ENCODE results near the gene GPC4.

GPC4 gene

GRCh38 chrX:133308499-133308897, 106.8 kb downstream of the GPC4 start:
- no peak overlapping the region for H3K4me3 ChIP-seq (ENCODE audit: low read depth, low read length)
- H3K27ac ChIP-seq = no peak overlapping the region
- H3K27me3 ChIP-seq (replicated peaks) = no peaks in the 10 kb centered on the region
- in situ Hi-C loops (cut with HindIII; ENCODE audit: low pct_ligation_motif_present, low sequenced_read_pairs) = no loop called here
- DNase-seq = no peak
- H3K36me3 ChIP-seq (replicated peaks) = no peaks in the 10 kb centered on the region
- TF ChIP-seq CTCF (IDR thresholded peaks at IDR 0.05; ENCODE audit: low read depth, low read length, missing control alignments) = no peak

GRCh38 chrX:133307637-133308498, 107.4 kb downstream of the GPC4 start:
- in situ Hi-C loops (cut with HindIII; ENCODE audit: low pct_ligation_motif_present, low sequenced_read_pairs) = no loop called here
- no peaks in the 10 kb centered on the region for H3K36me3 ChIP-seq (replicated peaks)
- H3K4me3 ChIP-seq (ENCODE audit: low read depth, low read length) = no peak overlapping the region
- H3K27ac ChIP-seq = no peak overlapping the region
- no peaks in the 10 kb centered on the region for H3K27me3 ChIP-seq (replicated peaks)
- no peak for DNase-seq
- TF ChIP-seq CTCF (IDR thresholded peaks at IDR 0.05; ENCODE audit: low read depth, low read length, missing control alignments) = no peak

GRCh38 chrX:133307094-133307493, 108.2 kb downstream of the GPC4 start:
- Histone ChIP-seq H3K36me3 (replicated peaks) (no peaks in the 10 kb centered on the region), H3K27ac (no peak overlapping the region), H3K27me3 (replicated peaks) (no peaks in the 10 kb centered on the region), H3K4me3 (ENCODE audit: low read depth, low read length) (no peak overlapping the region)
- DNase-seq = no peak
- in situ Hi-C loops (cut with HindIII; ENCODE audit: low pct_ligation_motif_present, low sequenced_read_pairs) = no loop called here
- TF ChIP-seq CTCF (IDR thresholded peaks at IDR 0.05; ENCODE audit: low read depth, low read length, missing control alignments) = no peak

GRCh38 chrX:133306316-133306715, 109.0 kb downstream of the GPC4 start:
- TF ChIP-seq CTCF (IDR thresholded peaks at IDR 0.05; ENCODE audit: low read depth, low read length, missing control alignments) = no peak
- H3K4me3 ChIP-seq (ENCODE audit: low read depth, low read length) = no peak overlapping the region
- no peaks in the 10 kb centered on the region for H3K36me3 ChIP-seq (replicated peaks)
- H3K27me3 ChIP-seq (replicated peaks) = no peaks in the 10 kb centered on the region
- H3K27ac ChIP-seq = no peak overlapping the region
- in situ Hi-C loops (cut with HindIII; ENCODE audit: low pct_ligation_motif_present, low sequenced_read_pairs) = no loop called here
- DNase-seq = no peak

GRCh38 chrX:133305348-133305747, 109.9 kb downstream of the GPC4 start:
- no peaks in the 10 kb centered on the region for H3K36me3 ChIP-seq (replicated peaks)
- no peak for DNase-seq
- no peaks in the 10 kb centered on the region for H3K27me3 ChIP-seq (replicated peaks)
- no peak for TF ChIP-seq CTCF (IDR thresholded peaks at IDR 0.05; ENCODE audit: low read depth, low read length, missing control alignments)
- in situ Hi-C loops (cut with HindIII; ENCODE audit: low pct_ligation_motif_present, low sequenced_read_pairs) = no loop called here
- H3K27ac ChIP-seq = no peak overlapping the region
- no peak overlapping the region for H3K4me3 ChIP-seq (ENCODE audit: low read depth, low read length)

Measured in brain microvascular endothelial cell (primary cell).